SU-DHL-6 (cell line): ENCODE measurements around the gene LHPP.

ENCODE experiments used
- H2AFZ ChIP-seq: fragments of 200-600 bp; sonication (generic); 2 replicates; pipeline ENCODE4 v1.6.1; 2014; ENCODE audit warnings: low read depth, mild to moderate bottlenecking, moderate library complexity, mixed read lengths, antibody characterized with exemption, low read length; ENCODE audit not compliant: severe bottlenecking
- H3F3A ChIP-seq: fragments of 200-600 bp; shearing (Covaris generic); 2 replicates; pipeline ENCODE4 v1.6.0; 2016; ENCODE audit warnings: antibody characterized with exemption, mild to moderate bottlenecking; ENCODE audit not compliant: insufficient read depth
- H3K27ac ChIP-seq: fragments of 200-600 bp; sonication (generic); 2 replicates; pipeline ENCODE4 v1.5.1; 2016; ENCODE audit warnings: low read depth, mild to moderate bottlenecking, low read length, moderate library complexity, mixed read lengths
- H3K27me3 ChIP-seq: fragments of 200-600 bp; sonication (generic), shearing (Covaris generic); 2 replicates; pipeline ENCODE4 v1.6.0; 2014; ENCODE audit warnings: mild to moderate bottlenecking, low read length
- H3K36me3 ChIP-seq: fragments of 200-600 bp; sonication (generic); 2 replicates; pipeline ENCODE4 v1.6.1; 2014; ENCODE audit warnings: mild to moderate bottlenecking, low read length, mixed read lengths
- H3K4me2 ChIP-seq: fragments of 300-600, 200-600 bp; shearing (Covaris generic), sonication (generic); 2 replicates; pipeline ENCODE4 v1.6.0; 2014; ENCODE audit warnings: low read length, low read depth, mild to moderate bottlenecking; ENCODE audit not compliant: poor library complexity, severe bottlenecking
- H3K4me3 ChIP-seq: fragments of 200-600 bp; sonication (generic); 2 replicates; pipeline ENCODE4 v1.5.1; 2014; ENCODE audit warnings: antibody characterized with exemption, low read length, mild to moderate bottlenecking, mixed read lengths; ENCODE audit not compliant: insufficient read depth, poor library complexity, severe bottlenecking
- H3K79me2 ChIP-seq: fragments of 200-600 bp; sonication (generic); 2 replicates; pipeline ENCODE4 v1.6.1; 2014; ENCODE audit warnings: mild to moderate bottlenecking, low read length, moderate library complexity; ENCODE audit not compliant: insufficient read depth
- H3K9ac ChIP-seq: fragments of 200-600 bp; sonication (generic); 2 replicates; pipeline ENCODE4 v1.7.0; 2014; ENCODE audit warnings: mild to moderate bottlenecking, low read length
- H3K9me2 ChIP-seq: fragments of 200-600 bp; sonication (generic); replicated peaks from 2 replicates; pipeline ENCODE4 v1.6.1; 2014; ENCODE audit warnings: low read length; ENCODE audit not compliant: insufficient read depth
- H3K9me3 ChIP-seq: fragments of 200-600 bp; sonication (generic); 2 replicates; pipeline ENCODE4 v1.6.1; 2014; ENCODE audit warnings: low read length, mixed read lengths; ENCODE audit not compliant: insufficient read depth
- H4K20me1 ChIP-seq: fragments of 200-600 bp; sonication (generic); 2 replicates; pipeline ENCODE4 v1.6.1; 2014; ENCODE audit warnings: low read depth, mild to moderate bottlenecking, antibody characterized with exemption, low read length, moderate library complexity, mixed read lengths
- EZH2phosphoT487 ChIP-seq: fragments of 200-600 bp; sonication (generic), shearing (Covaris generic); conservative IDR thresholded peaks from 2 replicates; pipeline ENCODE4 v1.6.1; 2018; ENCODE audit warnings: mild to moderate bottlenecking, antibody characterized with exemption, low read length, moderate library complexity, mixed read lengths
- TF ChIP-seq, protein P1 (sequence below): fragments of 200-600 bp; sonication (generic); IDR thresholded peaks from one replicate; pipeline ENCODE4 v1.5.1; 2017; ENCODE audit warnings: antibody characterized with exemption, mild to moderate bottlenecking, low read length, moderate library complexity; ENCODE audit not compliant: insufficient read depth, poor library complexity, severe bottlenecking

LHPP gene

DNA sequence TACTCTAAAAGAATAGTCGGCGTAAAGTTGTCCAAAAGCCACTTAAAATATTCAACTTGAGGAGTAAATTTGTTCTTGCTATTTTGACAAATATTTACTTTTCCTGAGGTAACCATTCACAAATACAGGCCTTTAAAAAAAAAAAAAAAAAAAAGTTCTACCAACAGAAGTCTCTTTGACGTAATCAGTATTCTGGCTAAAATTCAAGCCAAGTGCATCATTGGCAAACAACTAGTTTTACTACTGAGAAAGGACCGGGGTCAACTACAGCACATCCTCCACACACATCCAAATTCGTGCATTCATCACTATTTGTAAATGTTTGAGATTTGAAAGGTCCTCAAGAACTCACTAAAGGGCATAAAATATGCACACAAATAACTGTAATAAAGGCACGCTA is 44.9 kb upstream of the LHPP start:
- no peak overlapping the region for H3K4me3 ChIP-seq
- no peaks in the 10 kb centered on the region for H4K20me1 ChIP-seq
- peak overlapping the region; percentile 8 for H3K4me2 ChIP-seq

DNA sequence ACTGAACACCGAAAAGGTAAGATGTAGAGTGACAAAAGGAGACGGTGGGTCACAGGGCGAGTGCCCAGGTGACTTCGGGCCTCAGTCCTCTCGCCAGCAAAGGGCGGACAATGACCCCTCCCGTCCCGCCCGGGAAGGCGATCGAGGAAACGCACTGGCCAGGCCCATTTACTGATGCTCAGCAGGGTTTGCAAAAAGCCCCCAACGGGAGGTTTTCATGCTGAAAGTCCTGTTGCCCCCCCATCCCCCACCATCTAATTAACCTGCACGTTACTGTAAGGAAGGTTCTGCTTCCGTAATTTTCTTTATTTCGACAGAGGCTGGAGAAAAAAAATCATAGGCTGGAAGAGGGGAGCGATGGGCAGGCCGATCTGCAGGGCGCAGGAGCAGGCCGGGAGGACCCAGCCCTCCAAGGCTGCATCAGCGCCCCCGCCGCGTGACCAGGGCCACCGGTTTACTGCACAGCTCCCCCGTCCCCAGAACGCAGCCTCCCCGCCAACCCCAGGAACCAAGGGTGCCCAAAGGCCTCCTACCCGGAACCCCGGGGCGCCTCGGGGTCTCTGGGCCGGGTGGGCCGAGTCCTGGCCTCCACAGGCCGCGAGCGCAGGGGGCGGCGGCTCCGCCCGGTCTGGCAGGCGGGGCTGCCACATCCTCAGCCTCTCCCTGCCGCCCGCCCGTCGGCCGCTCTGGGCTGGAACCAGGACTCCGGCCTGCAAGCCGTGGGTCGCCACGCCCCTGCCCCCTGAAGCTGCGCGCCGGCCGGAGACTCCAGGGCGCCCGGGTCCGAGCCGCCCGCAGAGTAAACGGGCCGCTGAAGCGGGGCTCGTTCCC is 43.5 kb upstream of the LHPP start:
- Histone ChIP-seq H3K9ac (peak overlapping the region; percentile 65), H2AFZ (peak overlapping the region; percentile 89), H3K4me3 (peak overlapping the region; percentile 69), H3K36me3 (no peaks in the 10 kb centered on the region), H3F3A (0 out of 2 replicates have a peak, but pooled peaks cover 3% of the 10 kb centered on the region), H4K20me1 (no peaks in the 10 kb centered on the region), H3K27ac (no peak overlapping the region), H3K27me3 (no peaks in the 10 kb centered on the region), H3K4me2 (peak overlapping the region; percentile 74), H3K9me3 (no peaks in the 10 kb centered on the region), H3K79me2 (peaks cover 8% of the 10 kb centered on the region), H3K9me2 (no peaks in the 10 kb centered on the region)
- TF ChIP-seq, protein P1, sequence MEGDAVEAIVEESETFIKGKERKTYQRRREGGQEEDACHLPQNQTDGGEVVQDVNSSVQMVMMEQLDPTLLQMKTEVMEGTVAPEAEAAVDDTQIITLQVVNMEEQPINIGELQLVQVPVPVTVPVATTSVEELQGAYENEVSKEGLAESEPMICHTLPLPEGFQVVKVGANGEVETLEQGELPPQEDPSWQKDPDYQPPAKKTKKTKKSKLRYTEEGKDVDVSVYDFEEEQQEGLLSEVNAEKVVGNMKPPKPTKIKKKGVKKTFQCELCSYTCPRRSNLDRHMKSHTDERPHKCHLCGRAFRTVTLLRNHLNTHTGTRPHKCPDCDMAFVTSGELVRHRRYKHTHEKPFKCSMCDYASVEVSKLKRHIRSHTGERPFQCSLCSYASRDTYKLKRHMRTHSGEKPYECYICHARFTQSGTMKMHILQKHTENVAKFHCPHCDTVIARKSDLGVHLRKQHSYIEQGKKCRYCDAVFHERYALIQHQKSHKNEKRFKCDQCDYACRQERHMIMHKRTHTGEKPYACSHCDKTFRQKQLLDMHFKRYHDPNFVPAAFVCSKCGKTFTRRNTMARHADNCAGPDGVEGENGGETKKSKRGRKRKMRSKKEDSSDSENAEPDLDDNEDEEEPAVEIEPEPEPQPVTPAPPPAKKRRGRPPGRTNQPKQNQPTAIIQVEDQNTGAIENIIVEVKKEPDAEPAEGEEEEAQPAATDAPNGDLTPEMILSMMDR: no peak
- TF ChIP-seq EZH2phosphoT487: no peak

More for the DNA sequence above, 44.9 kb upstream of the LHPP start:
- TF ChIP-seq, protein P1: no peak
- no peak for TF ChIP-seq EZH2phosphoT487
- Histone ChIP-seq H3K79me2 (peaks cover 8% of the 10 kb centered on the region), H3K36me3 (no peaks in the 10 kb centered on the region), H2AFZ (no peak overlapping the region), H3K9me3 (no peaks in the 10 kb centered on the region), H3K9me2 (no peaks in the 10 kb centered on the region), H3K27ac (no peak overlapping the region), H3K9ac (no peak overlapping the region), H3K27me3 (no peaks in the 10 kb centered on the region), H3F3A (0 out of 2 replicates have a peak, but pooled peaks cover 3% of the 10 kb centered on the region)

DNA sequence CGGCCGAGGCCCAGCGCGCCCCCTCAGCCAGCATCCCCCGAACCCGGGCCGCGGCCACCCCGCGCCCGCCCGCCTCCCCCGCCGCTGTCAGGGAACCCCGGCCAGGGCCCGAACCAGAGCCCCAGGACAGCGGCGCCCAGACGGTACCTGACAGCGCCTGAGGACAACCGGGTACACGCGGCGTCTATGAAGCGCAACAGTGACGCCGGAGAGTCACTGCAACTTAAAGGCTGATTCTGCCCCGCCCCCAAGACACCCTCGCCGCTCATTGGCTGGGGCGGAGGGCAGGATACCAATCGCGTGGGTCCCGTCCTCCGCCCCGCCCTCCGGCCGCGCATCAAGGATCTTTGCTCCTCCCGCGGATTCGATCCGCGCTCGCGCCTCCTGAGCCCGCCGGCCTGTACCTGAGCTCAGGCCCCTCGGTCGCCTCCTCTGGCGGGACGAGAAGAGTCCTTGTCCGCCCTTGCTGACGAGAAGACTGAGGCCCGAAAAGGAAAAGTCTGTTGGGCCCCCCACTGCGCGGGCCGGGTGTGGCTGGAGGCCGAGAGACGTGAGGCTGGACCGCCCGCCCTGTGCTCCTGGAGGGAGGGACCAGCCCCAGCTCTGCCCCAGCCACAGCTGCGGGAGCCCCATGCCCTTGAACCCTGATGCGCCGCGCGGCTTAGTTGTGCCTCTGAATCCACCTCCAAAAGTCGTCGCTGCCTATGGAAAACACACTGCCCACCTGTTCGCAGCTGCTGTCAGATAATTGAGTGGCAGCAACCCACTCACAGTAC is 42.7 kb upstream of the LHPP start, which contains the start of gene OAT:
TSS of gene OAT (minus strand) at position 198 of the 776 bp plus-strand sequence. CDS start 6,752 bp downstream, outside the sequence.
- Histone ChIP-seq H3K4me3 (peak within 1 kb of the TSS; percentile 69), H2AFZ (peak within 1 kb of the TSS; percentile 89), H3K27ac (no peak within 1 kb of the TSS), H3K9me3 (no peaks in the 10 kb centered on the region), H3K79me2 (peaks cover 8% of the 10 kb centered on the region), H3K9ac (peak within 1 kb of the TSS; percentile 65), H3F3A (0 out of 2 replicates have a peak, but pooled peaks cover 3% of the 10 kb centered on the region), H4K20me1 (no peaks in the 10 kb centered on the region), H3K36me3 (no peaks in the 10 kb centered on the region), H3K4me2 (peak within 1 kb of the TSS; percentile 74), H3K27me3 (no peaks in the 10 kb centered on the region), H3K9me2 (no peaks in the 10 kb centered on the region)
- TF ChIP-seq EZH2phosphoT487: no peak
- TF ChIP-seq, protein P1: no peak
